Osteoblast (primary cell): ENCODE data around the gene MST1. TPM values are rescaled to one million over a fixed set of nuclear protein-coding genes. Genes with fewer than 3 reads are reported as not detected.

Source experiments
- DNase-seq: peaks from one replicate; pipeline ENCODE4 v3.0.0; 2011; ENCODE audit warnings: low spot score, mixed read lengths; ENCODE audit not compliant: insufficient read length; ENCODE audit errors: missing footprints
- H2AFZ ChIP-seq: 2 replicates; pipeline ENCODE4 v1.6.0; 2011; ENCODE audit warnings: mild to moderate bottlenecking, low read length
- H3K27ac ChIP-seq: 2 replicates; pipeline ENCODE4 v1.5.1; 2011; ENCODE audit warnings: mild to moderate bottlenecking, low read depth, low read length, moderate library complexity
- H3K27me3 ChIP-seq: 2 replicates; pipeline ENCODE4 v1.6.0; 2012; ENCODE audit warnings: mild to moderate bottlenecking, control low read depth, inconsistent platforms, low read length, moderate library complexity; ENCODE audit not compliant: insufficient read depth
- H3K36me3 ChIP-seq: 2 replicates; pipeline ENCODE4 v1.5.1; 2011; ENCODE audit warnings: mild to moderate bottlenecking, low read length, control low read depth, moderate library complexity; ENCODE audit not compliant: insufficient read depth
- H3K4me1 ChIP-seq: 2 replicates; pipeline ENCODE4 v1.5.1; 2011; ENCODE audit warnings: mild to moderate bottlenecking, low read length, control low read depth, moderate library complexity; ENCODE audit not compliant: insufficient read depth
- H3K4me2 ChIP-seq: 2 replicates; pipeline ENCODE4 v1.6.0; 2011; ENCODE audit warnings: mild to moderate bottlenecking, low read length; ENCODE audit not compliant: insufficient read depth
- H3K4me3 ChIP-seq: fragments of 200-600 bp; sonication (generic); 3 replicates; pipeline ENCODE4 v1.5.1; 2012; ENCODE audit warnings: mild to moderate bottlenecking, low read length, inconsistent platforms; ENCODE audit not compliant: insufficient read depth
- H3K79me2 ChIP-seq: 2 replicates; pipeline ENCODE4 v1.6.0; 2012; ENCODE audit warnings: mild to moderate bottlenecking, low read length, control low read depth, inconsistent platforms; ENCODE audit not compliant: insufficient read depth
- H3K9me3 ChIP-seq: 2 replicates; pipeline ENCODE4 v1.5.1; 2011; ENCODE audit warnings: low read depth, low read length, control low read depth
- H4K20me1 ChIP-seq: 2 replicates; pipeline ENCODE4 v1.6.0; 2012; ENCODE audit warnings: mild to moderate bottlenecking, low read length, control low read depth; ENCODE audit not compliant: insufficient read depth
- CTCF ChIP-seq: IDR thresholded peaks from 2 replicates; pipeline ENCODE4 v1.5.1; 2011; ENCODE audit warnings: mild to moderate bottlenecking, low read depth, low read length, moderate library complexity; ENCODE audit errors: extremely low read depth
- total RNA-seq: library from RNA; depleted of rRNA; stranded (reverse); fragments of >200 nt; gene quantifications from 2 replicates; pipeline ENCODE4 v1.2.3, GENCODE V29; 2012

The MST1 gene
- total RNA-seq, 1 donor, result 6.9 TPM

- TF ChIP-seq CTCF, result no peak
- Histone ChIP-seq H3K27ac (no peak overlapping the region), H2AFZ (no peak overlapping the region), H3K36me3 (peaks cover 59% of the 10 kb centered on the region), H3K4me2 (no peak overlapping the region), H3K27me3 (no peaks in the 10 kb centered on the region), H3K4me3 (no peak overlapping the region), H3K4me1 (peaks cover 15% of the 10 kb centered on the region), H4K20me1 (peaks cover 10% of the 10 kb centered on the region), H3K79me2 (peaks cover 20% of the 10 kb centered on the region), H3K9me3 (no peaks in the 10 kb centered on the region)
- DNase-seq, result peak; percentile 81
Measured at GRCh38 chr3:49725906-49726681, 36.8 kb upstream of the MST1 start.

GRCh38 chr3:49724586-49724985 is 35.3 kb upstream of the MST1 start:
- Histone ChIP-seq H2AFZ (peak overlapping the region; percentile 74), H3K9me3 (no peaks in the 10 kb centered on the region), H3K4me2 (peak overlapping the region; percentile 98), H3K79me2 (peaks cover 20% of the 10 kb centered on the region), H3K36me3 (peaks cover 55% of the 10 kb centered on the region), H3K27ac (peak overlapping the region; percentile 91), H4K20me1 (peaks cover 14% of the 10 kb centered on the region), H3K4me1 (peaks cover 15% of the 10 kb centered on the region), H3K27me3 (no peaks in the 10 kb centered on the region), H3K4me3 (peak overlapping the region; percentile 91)
- peak; percentile 70 for DNase-seq
- TF ChIP-seq CTCF, result no peak

DNA sequence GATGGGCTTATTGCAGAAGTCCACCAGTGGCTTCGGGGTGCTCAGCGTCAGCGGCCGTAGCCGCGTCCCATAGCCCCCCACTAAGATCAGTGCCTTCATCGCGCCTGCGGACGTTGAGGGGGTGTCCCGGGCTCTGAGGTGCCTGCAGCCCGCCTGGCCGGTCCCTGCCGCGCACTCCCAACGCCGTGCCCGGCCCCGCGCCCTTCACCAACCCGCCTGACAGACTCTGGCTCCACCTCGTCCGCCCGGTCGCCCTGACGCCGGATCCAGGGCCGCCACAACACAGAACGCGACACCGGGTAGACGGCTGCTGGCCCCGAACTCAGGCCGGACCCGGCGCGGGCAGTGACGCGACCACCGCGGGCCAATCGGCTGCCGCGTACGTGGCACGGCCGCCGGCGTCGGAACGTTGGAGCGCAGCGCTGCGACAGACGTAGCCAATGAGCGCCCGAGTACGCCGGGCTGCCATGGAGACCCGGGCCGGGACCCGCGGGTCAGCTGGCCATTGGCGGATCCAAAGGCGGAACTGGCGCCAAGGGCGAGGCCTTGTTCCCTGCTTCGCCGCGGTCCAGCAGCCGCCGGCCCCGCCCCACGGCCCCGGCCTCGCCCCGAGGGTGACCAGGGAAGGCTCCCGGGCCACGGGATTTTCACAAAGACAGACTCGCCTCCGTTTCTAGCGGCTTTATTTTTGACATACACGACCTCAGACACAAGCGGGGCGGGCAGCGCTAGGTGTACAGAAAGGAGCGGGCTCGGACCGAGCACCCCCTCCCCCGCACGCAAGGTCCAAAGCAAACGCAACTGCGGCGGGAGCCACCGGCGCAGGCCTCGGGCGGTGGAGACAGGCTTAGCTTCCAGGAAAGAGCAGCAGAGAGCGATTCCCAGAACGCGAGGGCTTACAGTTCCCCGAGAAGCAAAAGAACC is 34.6 kb upstream of the MST1 start, which contains the start of gene GMPPB:
Gene GMPPB, minus strand, starts transcription at position 324 of the 924 bp plus-strand sequence. Its CDS starts 225 bp downstream, at position 99.
- Histone ChIP-seq H3K27me3 (no peaks in the 10 kb centered on the region), H3K9me3 (no peaks in the 10 kb centered on the region), H3K4me1 (peaks cover 19% of the 10 kb centered on the region), H3K79me2 (peaks cover 20% of the 10 kb centered on the region), H4K20me1 (peaks cover 14% of the 10 kb centered on the region), H3K27ac (peak within 1 kb of the TSS; percentile 96), H3K4me3 (peak within 1 kb of the TSS; percentile 91), H2AFZ (peak within 1 kb of the TSS; percentile 74), H3K4me2 (peak within 1 kb of the TSS; percentile 98), H3K36me3 (peaks cover 52% of the 10 kb centered on the region)
- TF ChIP-seq CTCF, result no peak
- peak; percentile 100 for DNase-seq
